HG03558 (cell line): ENCODE data around the gene PDHX.

Experiments used
- ATAC-seq: cut with Tn5 transposase; IDR thresholded peaks from one replicate; pipeline ENCODE4 v1.9.1; 2021; ENCODE audit warnings: moderate number of reproducible peaks; ENCODE audit not compliant: unreplicated experiment; ENCODE audit errors: extremely low read depth

Gene PDHX

GRCh38 chr11:35040221-35040942, 124.0 kb downstream of the PDHX start:
- ATAC-seq, result peak; percentile 52

GRCh38 chr11:35041070-35041554, 124.7 kb downstream of the PDHX start:
- no peak for ATAC-seq

GRCh38 chr11:35042224-35042623, 125.8 kb downstream of the PDHX start:
- ATAC-seq, result no peak

- ATAC-seq, result no peak
These were observed 126.5 kb downstream of the PDHX start for GRCh38 chr11:35042913-35043312.

GRCh38 chr11:35043936-35044335, 127.5 kb downstream of the PDHX start:
- ATAC-seq, result no peak

GRCh38 chr11:35045236-35045820, 128.9 kb downstream of the PDHX start:
- ATAC-seq, result no peak
